Fibroblast of lung (primary cell): ENCODE data around the gene NDUFS1. TPM values are rescaled to one million over a fixed set of nuclear protein-coding genes. Genes with fewer than 3 reads are reported as not detected.

Experiments used
- DNase-seq, 2 donors: peaks; one replicate each; pipeline versions ENCODE4 v3.0.0 to v3.0.0-alpha.2; 2010; ENCODE audit warnings: low read depth in 2 of 2
- H2AFZ ChIP-seq: 2 replicates; pipeline ENCODE4 v1.5.1; 2012; ENCODE audit warnings: low read length, control low read depth, inconsistent platforms
- H3K27ac ChIP-seq: 2 replicates; pipeline ENCODE4 v1.5.1; 2011; ENCODE audit warnings: low read length, control low read depth; ENCODE audit not compliant: insufficient read depth
- H3K27me3 ChIP-seq: 2 replicates; pipeline ENCODE4 v1.5.1; 2011; ENCODE audit warnings: mild to moderate bottlenecking, low read length; ENCODE audit not compliant: control insufficient read depth, insufficient read depth
- H3K36me3 ChIP-seq: 2 replicates; pipeline ENCODE4 v1.5.1; 2011; ENCODE audit warnings: low read length; ENCODE audit not compliant: control insufficient read depth, insufficient read depth
- H3K4me1 ChIP-seq: 2 replicates; pipeline ENCODE4 v1.5.1; 2011; ENCODE audit warnings: low read length; ENCODE audit not compliant: control insufficient read depth, insufficient read depth; ENCODE audit errors: extremely low read depth
- H3K4me2 ChIP-seq: 2 replicates; pipeline ENCODE4 v1.5.1; 2011; ENCODE audit warnings: low read length, control low read depth; ENCODE audit not compliant: insufficient read depth; ENCODE audit errors: extremely low read depth
- H3K4me3 ChIP-seq, 4 experiments: fragments of 200-600 bp in 1 of 4; sonication (generic) in 1 of 4; replicated peaks in 1 of 4; 2 replicates each; pipeline ENCODE4 v1.5.1; 2011 to 2016; ENCODE audit warnings: low read length in 4 of 4, low read depth in 3 of 4, mild to moderate bottlenecking in 3 of 4, control low read depth in 2 of 4, inconsistent platforms in 1 of 4, mixed read lengths in 1 of 4; ENCODE audit not compliant: insufficient read depth in 1 of 4; ENCODE audit errors: control extremely low read depth in 1 of 4
- H3K79me2 ChIP-seq: 2 replicates; pipeline ENCODE4 v1.5.1; 2012; ENCODE audit warnings: mild to moderate bottlenecking, low read length, inconsistent platforms; ENCODE audit not compliant: control insufficient read depth, insufficient read depth
- H3K9ac ChIP-seq: 2 replicates; pipeline ENCODE4 v1.5.1; 2011; ENCODE audit warnings: mild to moderate bottlenecking, low read length, control low read depth; ENCODE audit not compliant: insufficient read depth
- H3K9me3 ChIP-seq: 2 replicates; pipeline ENCODE4 v1.5.1; 2012; ENCODE audit warnings: low read depth, low read length; ENCODE audit not compliant: control insufficient read depth, insufficient read depth
- H4K20me1 ChIP-seq: 2 replicates; pipeline ENCODE4 v1.5.1; 2011; ENCODE audit warnings: low read length; ENCODE audit not compliant: control insufficient read depth, insufficient read depth; ENCODE audit errors: extremely low read depth
- CTCF ChIP-seq, 2 donors: IDR thresholded peaks in 1 of 2; conservative IDR thresholded peaks in 1 of 2; 1 replicate in 1 of 2; 2 replicates in 1 of 2; pipeline ENCODE4 v1.5.1; 2011 to 2012; ENCODE audit warnings: low read length in 2 of 2, control low read depth in 1 of 2, inconsistent platforms in 1 of 2, low read depth in 1 of 2, mild to moderate bottlenecking in 1 of 2
- EZH2 ChIP-seq: IDR thresholded peaks from 2 replicates; pipeline ENCODE4 v1.5.1; 2012; ENCODE audit warnings: low read length, control low read depth, mild to moderate bottlenecking; ENCODE audit errors: missing control alignments
- polyA plus RNA-seq, 2 donors: library from polyadenylated mRNA; depleted of rRNA in 1 of 2; stranded (reverse) in 1 of 2; unstranded in 1 of 2; fragments of >200 nt; gene quantifications; 2 replicates each; pipeline ENCODE4 v1.2.1, GENCODE V29; 2011 to 2012; ENCODE audit warnings: missing spikeins in 1 of 2
- total RNA-seq: library from RNA; depleted of rRNA; stranded (reverse); fragments of >200 nt; gene quantifications from 2 replicates; pipeline ENCODE4 v1.2.1, GENCODE V29; 2014

The NDUFS1 gene
- total and polyA plus RNA-seq, 2 donors (not counting 1 experiment from before 2014, with no cell fraction given) = 128 to 133 TPM

- no peak for TF ChIP-seq EZH2
- TF ChIP-seq CTCF (conservative IDR thresholded peaks at IDR 0.05 in 1 of 2, IDR thresholded peaks at IDR 0.05 in 1 of 2; ENCODE audit: low read depth in 1 of 2, low read length in 2 of 2) = no peak
- H3K4me1 ChIP-seq = no peaks in the 10 kb centered on the region
- no peak overlapping the region for H3K27ac ChIP-seq
- no peaks in the 10 kb centered on the region for H3K9me3 ChIP-seq
- H3K79me2 ChIP-seq = peaks cover 27% of the 10 kb centered on the region
- H3K9ac ChIP-seq = no peak overlapping the region
- H3K4me3 ChIP-seq = no peak overlapping the region
- no peaks in the 10 kb centered on the region for H3K27me3 ChIP-seq
- no peak overlapping the region for H2AFZ ChIP-seq
- no peaks in the 10 kb centered on the region for H4K20me1 ChIP-seq
- peaks cover 13% of the 10 kb centered on the region for H3K36me3 ChIP-seq
- no peak overlapping the region for H3K4me2 ChIP-seq
- DNase-seq = no peak
Observed at GRCh38 chr2:206149330-206149729, 9.9 kb downstream of the NDUFS1 start.

GRCh38 chr2:206145665-206146064, 13.6 kb downstream of the NDUFS1 start:
- H3K27ac ChIP-seq = no peak overlapping the region
- DNase-seq = no peak
- H3K36me3 ChIP-seq = peaks cover 13% of the 10 kb centered on the region
- H3K79me2 ChIP-seq = peaks cover 4% of the 10 kb centered on the region
- no peaks in the 10 kb centered on the region for H3K27me3 ChIP-seq
- H2AFZ ChIP-seq = no peak overlapping the region
- TF ChIP-seq EZH2 (no peak), CTCF (conservative IDR thresholded peaks at IDR 0.05 in 1 of 2, IDR thresholded peaks at IDR 0.05 in 1 of 2; ENCODE audit: low read depth in 1 of 2, low read length in 2 of 2) (no peak)
- H3K4me2 ChIP-seq = no peak overlapping the region
- no peak overlapping the region for H3K4me3 ChIP-seq
- H3K4me1 ChIP-seq = no peaks in the 10 kb centered on the region
- no peaks in the 10 kb centered on the region for H4K20me1 ChIP-seq
- H3K9ac ChIP-seq = no peak overlapping the region
- no peaks in the 10 kb centered on the region for H3K9me3 ChIP-seq

- H2AFZ ChIP-seq = no peak overlapping the region
- no peak overlapping the region for H3K9ac ChIP-seq
- H3K4me3 ChIP-seq = no peak overlapping the region
- H3K36me3 ChIP-seq = peaks cover 13% of the 10 kb centered on the region
- no peaks in the 10 kb centered on the region for H3K4me1 ChIP-seq
- no peaks in the 10 kb centered on the region for H3K79me2 ChIP-seq
- TF ChIP-seq CTCF (conservative IDR thresholded peaks at IDR 0.05 in 1 of 2, IDR thresholded peaks at IDR 0.05 in 1 of 2; ENCODE audit: low read depth in 1 of 2, low read length in 2 of 2) (no peak), EZH2 (no peak)
- no peaks in the 10 kb centered on the region for H3K27me3 ChIP-seq
- no peak for DNase-seq
- no peaks in the 10 kb centered on the region for H4K20me1 ChIP-seq
- H3K4me2 ChIP-seq = no peak overlapping the region
- H3K27ac ChIP-seq = no peak overlapping the region
- no peaks in the 10 kb centered on the region for H3K9me3 ChIP-seq
Observed at GRCh38 chr2:206144383-206144782, 14.9 kb downstream of the NDUFS1 start.
